Rectal smooth muscle tissue (tissue), 1 donor: ENCODE data around the gene RNF14.
"Not testable (repeated sequence)": the region's sequence is repeated elsewhere in the genome, so short reads cannot be mapped to it uniquely, and the experiment has no call there.

ENCODE experiments used
- H3K27ac ChIP-seq: one replicate; pipeline ENCODE4 v1.7.0; 2013; ENCODE audit warnings: low read depth, low read length, inconsistent platforms
- H3K27me3 ChIP-seq: one replicate; pipeline ENCODE4 v1.7.0; 2013; ENCODE audit warnings: low read length; ENCODE audit not compliant: control insufficient read depth, insufficient read depth
- H3K36me3 ChIP-seq: one replicate; pipeline ENCODE4 v1.7.0; 2013; ENCODE audit warnings: low read length; ENCODE audit not compliant: control insufficient read depth, insufficient read depth
- H3K4me1 ChIP-seq: one replicate; pipeline ENCODE4 v1.7.0; 2013; ENCODE audit warnings: low read length; ENCODE audit not compliant: control insufficient read depth, insufficient read depth
- H3K4me3 ChIP-seq: one replicate; pipeline ENCODE4 v1.7.0; 2013; ENCODE audit warnings: low read length
- H3K9ac ChIP-seq: one replicate; pipeline ENCODE4 v1.7.0; 2013; ENCODE audit warnings: low read length

Gene RNF14

GRCh38 chr5:141968914-141969608, at the start of gene RNF14:
Gene RNF14 (plus strand): TSS chr5:141969105. CDS start chr5:141973589, 4,484 bp downstream.
- peak within 1 kb of the TSS; percentile 84 for H3K4me3 ChIP-seq
- peak within 1 kb of the TSS; percentile 96 for H3K27ac ChIP-seq
- peaks cover 11% of the 10 kb centered on the region for H3K4me1 ChIP-seq
- H3K27me3 ChIP-seq, result no peaks in the 10 kb centered on the region
- H3K9ac ChIP-seq, result peak within 1 kb of the TSS; percentile 95
- no peaks in the 10 kb centered on the region for H3K36me3 ChIP-seq

GRCh38 chr5:141919218-141920119, 49.4 kb upstream of the RNF14 start:
- no peak overlapping the region for H3K27ac ChIP-seq
- no peaks in the 10 kb centered on the region for H3K36me3 ChIP-seq
- H3K4me1 ChIP-seq, result peaks cover 8% of the 10 kb centered on the region
- H3K4me3 ChIP-seq, result no peak overlapping the region
- no peaks in the 10 kb centered on the region for H3K27me3 ChIP-seq
- H3K9ac ChIP-seq, result no peak overlapping the region

- Histone ChIP-seq H3K27ac (no peak overlapping the region), H3K4me3 (no peak overlapping the region), H3K36me3 (no peaks in the 10 kb centered on the region), H3K4me1 (peaks cover 8% of the 10 kb centered on the region), H3K9ac (no peak overlapping the region), H3K27me3 (no peaks in the 10 kb centered on the region)
Observed at GRCh38 chr5:141920771-141921170, 48.1 kb upstream of the RNF14 start.

GRCh38 chr5:141922827-141923447, 46.0 kb upstream of the RNF14 start:
- H3K4me1 ChIP-seq, H3K27me3 ChIP-seq: not testable (repeated sequence)
- Histone ChIP-seq H3K4me3 (peak overlapping the region; percentile 94), H3K27ac (peak overlapping the region; percentile 98), H3K36me3 (peaks cover 14% of the 10 kb centered on the region), H3K9ac (peak overlapping the region; percentile 81)

- Histone ChIP-seq H3K9ac (peak within 1 kb of the TSS; percentile 90), H3K27me3 (no peaks in the 10 kb centered on the region), H3K36me3 (peaks cover 20% of the 10 kb centered on the region), H3K4me3 (peak within 1 kb of the TSS; percentile 94), H3K27ac (peak within 1 kb of the TSS; percentile 98), H3K4me1 (peaks cover 8% of the 10 kb centered on the region)
Observed at GRCh38 chr5:141923448-141924313, 45.2 kb upstream of the RNF14 start, which contains the start of gene DELE1. Gene DELE1 (plus strand): TSS chr5:141923871. CDS start chr5:141923942, 71 bp downstream.

GRCh38 chr5:141926434-141926833, 42.5 kb upstream of the RNF14 start:
- Histone ChIP-seq H3K9ac (no peak overlapping the region), H3K4me3 (no peak overlapping the region), H3K4me1 (peaks cover 8% of the 10 kb centered on the region), H3K27me3 (no peaks in the 10 kb centered on the region), H3K27ac (no peak overlapping the region), H3K36me3 (peaks cover 43% of the 10 kb centered on the region)

GRCh38 chr5:141928051-141928450, 40.9 kb upstream of the RNF14 start:
- Histone ChIP-seq H3K4me3 (no peak overlapping the region), H3K27me3 (no peaks in the 10 kb centered on the region), H3K27ac (no peak overlapping the region), H3K9ac (no peak overlapping the region), H3K4me1 (peaks cover 6% of the 10 kb centered on the region), H3K36me3 (peaks cover 55% of the 10 kb centered on the region)

- Histone ChIP-seq H3K4me3 (no peak overlapping the region), H3K36me3 (peaks cover 59% of the 10 kb centered on the region), H3K27ac (no peak overlapping the region), H3K27me3 (no peaks in the 10 kb centered on the region), H3K4me1 (no peaks in the 10 kb centered on the region), H3K9ac (no peak overlapping the region)
Observed at GRCh38 chr5:141929398-141930058, 39.4 kb upstream of the RNF14 start.

- Histone ChIP-seq H3K9ac (no peak overlapping the region), H3K4me3 (no peak overlapping the region), H3K27me3 (no peaks in the 10 kb centered on the region), H3K36me3 (peaks cover 66% of the 10 kb centered on the region), H3K4me1 (no peaks in the 10 kb centered on the region), H3K27ac (no peak overlapping the region)
Observed at GRCh38 chr5:141931694-141932093, 37.2 kb upstream of the RNF14 start.

GRCh38 chr5:141933151-141933550, 35.8 kb upstream of the RNF14 start:
- Histone ChIP-seq H3K4me1 (no peaks in the 10 kb centered on the region), H3K27ac (no peak overlapping the region), H3K9ac (no peak overlapping the region), H3K4me3 (no peak overlapping the region), H3K36me3 (peaks cover 63% of the 10 kb centered on the region), H3K27me3 (no peaks in the 10 kb centered on the region)

- Histone ChIP-seq H3K9ac (no peak overlapping the region), H3K4me3 (no peak overlapping the region), H3K27ac (no peak overlapping the region), H3K36me3 (peaks cover 64% of the 10 kb centered on the region), H3K27me3 (no peaks in the 10 kb centered on the region), H3K4me1 (no peaks in the 10 kb centered on the region)
Observed at GRCh38 chr5:141934099-141934844, 34.6 kb upstream of the RNF14 start.
